NCI-H1694 (cell line): ENCODE results near the gene AKAP6.
"Not testable (repeated sequence)": the region's sequence is repeated elsewhere in the genome, so short reads cannot be mapped to it uniquely, and the experiment has no call there.

Experiments
- DNase-seq: peaks from one replicate; lab custom pipeline; 2025; lab: John Stamatoyannopoulos, UW

AKAP6 gene

GRCh38 chr14:32443890-32444661 lies 115.0 kb downstream of the AKAP6 start:
- DNase-seq, result no peak

DNA sequence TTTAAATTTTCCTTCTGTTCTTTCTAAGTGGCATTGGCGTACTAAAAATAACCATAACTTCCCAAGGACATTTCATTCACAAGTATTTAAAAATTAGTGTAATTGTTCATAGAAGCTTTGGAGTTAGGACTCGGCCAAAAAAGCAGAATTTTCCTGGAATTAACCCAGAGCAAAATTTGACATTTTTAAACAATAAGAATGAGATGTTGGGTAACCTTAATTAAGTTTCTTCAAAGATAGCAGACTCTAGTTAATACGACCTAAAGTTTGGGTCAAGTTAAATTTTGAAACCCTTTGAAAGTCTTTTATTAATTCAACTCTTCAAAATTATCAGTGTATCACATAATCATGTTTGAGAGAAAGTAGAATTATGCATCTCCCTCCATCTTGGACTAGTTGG lies 118.3 kb downstream of the AKAP6 start:
- no peak for DNase-seq

- DNase-seq, result no peak
Observed at GRCh38 chr14:32449648-32450047, 120.5 kb downstream of the AKAP6 start.

GRCh38 chr14:32450919-32451675 lies 122.0 kb downstream of the AKAP6 start:
- DNase-seq, result no peak

DNA sequence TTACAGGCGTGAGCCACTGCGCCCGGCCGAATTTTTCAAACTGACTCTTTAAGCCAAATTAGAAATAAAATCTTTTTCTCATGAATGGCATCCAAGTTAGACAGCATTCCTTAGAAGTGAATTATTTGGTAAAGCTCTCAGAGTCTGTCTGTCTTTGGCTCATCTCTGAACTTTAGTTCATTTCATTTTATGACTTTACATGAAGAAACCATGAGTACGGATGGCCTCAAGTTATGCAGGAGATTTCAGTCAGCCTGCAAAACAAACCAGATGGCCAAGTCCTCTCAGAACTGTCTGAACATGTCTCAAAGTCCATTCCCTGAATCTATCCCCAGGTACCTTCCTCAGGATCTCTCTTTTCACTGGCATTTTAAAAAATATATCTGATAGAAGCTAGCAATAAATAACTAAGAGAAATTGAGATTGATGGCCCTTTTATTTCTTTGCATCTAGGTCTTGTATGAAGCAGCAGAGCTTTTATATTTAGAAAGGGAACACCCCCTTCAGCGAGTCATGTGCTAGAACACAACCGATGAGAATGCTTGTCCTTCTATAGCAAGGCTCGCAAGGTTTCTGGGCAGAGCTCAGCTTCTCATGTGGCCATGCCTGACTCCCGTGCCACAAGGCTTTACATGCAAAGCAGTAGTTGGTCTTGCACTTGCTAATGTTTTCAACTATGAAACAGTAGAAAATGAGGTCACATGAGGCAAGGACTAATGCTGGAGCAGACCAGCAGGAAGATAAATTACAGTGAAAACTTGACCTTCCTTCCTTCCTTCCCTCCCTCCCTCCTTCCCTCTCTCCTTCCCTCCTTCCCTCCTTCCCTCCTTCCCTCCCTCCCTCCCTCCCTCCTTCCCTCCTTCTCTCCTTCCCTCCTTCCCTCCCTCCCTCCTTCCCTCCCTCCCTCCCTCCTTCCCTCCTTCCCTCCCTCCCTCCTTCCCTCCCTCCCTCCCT lies 125.0 kb downstream of the AKAP6 start:
- DNase-seq, result no peak

DNA sequence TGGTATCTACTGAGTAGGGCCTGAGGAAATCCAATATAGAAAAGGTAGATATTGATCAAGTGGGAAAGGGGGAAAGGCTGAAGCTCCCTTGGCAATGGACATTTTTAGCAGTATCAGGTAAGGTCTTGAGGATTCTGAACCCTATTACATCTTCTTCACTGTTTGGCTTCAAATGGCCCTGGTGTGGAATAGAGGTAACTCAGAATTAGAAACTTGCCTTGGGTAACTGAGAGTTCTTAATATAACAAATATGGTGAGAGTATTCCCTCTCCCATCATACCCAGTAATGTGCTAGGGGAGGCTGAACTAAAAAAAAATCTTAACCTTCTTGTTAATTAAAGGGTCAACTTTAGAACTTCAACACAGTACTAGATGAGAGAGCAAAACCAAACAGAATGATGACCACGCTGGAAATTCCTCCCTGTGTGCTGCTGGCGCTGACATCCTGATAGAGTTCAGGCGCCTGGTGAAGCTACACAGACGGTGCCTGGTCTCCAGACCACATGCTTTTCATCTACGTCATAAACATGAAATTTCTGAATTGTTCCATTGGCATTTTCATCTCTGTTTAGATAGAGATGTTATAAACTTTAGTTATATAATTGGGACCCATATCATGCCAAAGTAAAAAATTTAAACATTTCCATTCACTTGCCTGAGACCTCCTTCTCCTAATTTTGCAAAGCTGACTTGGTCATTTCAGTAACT lies 128.3 kb downstream of the AKAP6 start:
- DNase-seq, result no peak

GRCh38 chr14:32458720-32459119 lies 129.6 kb downstream of the AKAP6 start:
- no peak for DNase-seq

GRCh38 chr14:32460267-32460666 lies 131.2 kb downstream of the AKAP6 start:
- no peak for DNase-seq

GRCh38 chr14:32462553-32462952 lies 133.5 kb downstream of the AKAP6 start:
- DNase-seq, result not testable (repeated sequence)

- no peak for DNase-seq
Observed at GRCh38 chr14:32468955-32469354, 139.9 kb downstream of the AKAP6 start.

GRCh38 chr14:32469388-32470160 lies 140.5 kb downstream of the AKAP6 start:
- peak; percentile 44 for DNase-seq

DNA sequence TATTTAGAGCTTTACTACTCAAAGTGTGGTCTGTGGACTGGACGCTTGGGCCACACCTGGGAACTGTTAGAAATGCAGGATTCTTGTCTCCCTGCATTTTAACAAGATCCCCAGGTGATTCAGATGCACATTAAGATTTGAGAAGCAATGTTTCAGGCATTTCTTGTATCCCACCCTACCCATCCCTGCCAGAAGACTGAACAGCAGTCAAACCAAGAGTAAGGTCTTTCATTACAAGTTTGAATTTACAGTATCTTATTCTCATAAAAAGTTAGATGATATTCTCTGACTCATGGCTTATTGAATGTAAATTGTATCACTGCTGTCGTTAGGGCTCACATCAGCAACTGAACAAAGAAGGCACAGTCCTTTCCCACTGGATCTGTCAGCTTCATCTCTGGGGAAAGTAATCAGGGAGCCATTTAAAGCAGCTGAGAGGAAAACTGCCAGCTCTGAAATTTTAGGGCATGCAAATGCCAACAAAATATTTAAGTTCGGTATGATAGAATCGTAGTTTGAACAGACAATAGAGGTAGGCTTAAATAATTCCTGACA lies 141.1 kb downstream of the AKAP6 start:
- no peak for DNase-seq

DNA sequence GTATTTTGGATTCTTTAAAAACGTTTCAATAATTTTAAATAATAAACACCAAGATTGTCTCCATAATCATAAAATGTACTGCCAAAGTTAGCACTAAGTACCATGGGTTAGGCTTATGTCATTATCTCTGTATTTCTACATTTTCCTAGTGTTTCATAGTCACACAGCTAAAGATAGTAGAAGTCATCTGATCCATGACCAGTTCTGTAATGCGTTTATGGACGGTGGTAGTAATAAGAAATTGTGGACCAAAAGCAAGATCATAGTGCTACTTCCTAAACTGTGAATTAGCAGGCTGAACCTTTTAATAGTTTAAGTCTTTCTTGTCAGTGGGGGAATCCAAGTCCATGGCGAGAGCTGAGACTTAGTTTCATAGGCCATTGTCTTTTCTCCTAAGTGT lies 142.1 kb downstream of the AKAP6 start:
- DNase-seq, result no peak

- DNase-seq, result no peak
Observed at GRCh38 chr14:32472076-32472475, 143.0 kb downstream of the AKAP6 start.

DNA sequence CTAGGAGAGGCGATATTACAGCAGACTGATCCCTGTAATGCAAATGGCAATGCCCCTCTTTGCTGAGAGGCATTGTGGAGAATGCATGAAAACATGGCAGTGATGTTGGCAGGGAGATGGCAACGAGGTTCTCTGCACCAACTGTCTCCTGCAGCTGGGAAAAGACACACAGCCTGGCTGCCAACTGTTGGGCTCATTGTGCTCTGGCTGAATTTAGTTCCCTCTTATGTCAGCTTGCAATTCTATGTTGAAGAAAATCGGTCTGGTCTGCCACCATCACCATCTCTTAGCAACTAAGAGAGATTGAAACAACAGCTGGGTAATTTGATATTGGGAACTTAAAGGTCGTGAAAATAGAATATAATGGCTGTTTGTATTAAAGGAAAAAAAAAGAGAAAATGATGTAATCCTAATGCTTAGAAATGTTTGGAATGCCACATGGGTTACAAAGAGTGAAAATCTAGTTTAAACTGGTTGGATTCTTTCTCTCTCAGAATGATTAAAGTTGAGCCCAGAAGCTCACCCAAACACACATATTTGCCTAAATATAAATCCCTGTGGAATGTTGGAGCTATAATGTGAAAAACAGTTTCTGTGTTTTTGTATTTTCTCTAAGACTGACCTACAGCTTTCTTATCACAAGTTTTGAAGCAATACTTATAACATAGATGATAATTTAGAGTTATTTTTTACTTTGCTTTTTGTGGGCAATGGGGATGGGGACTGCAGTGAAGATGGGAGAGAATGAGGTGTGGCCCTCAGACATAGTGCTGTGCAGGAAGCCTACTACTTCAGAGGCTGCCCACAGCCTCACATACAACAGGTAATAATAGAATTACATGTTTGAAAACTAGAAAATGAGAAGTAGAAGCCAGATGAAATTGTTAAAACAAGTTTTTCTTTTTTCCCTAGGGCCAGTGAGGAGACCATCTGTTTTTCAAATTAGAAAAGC lies 143.7 kb downstream of the AKAP6 start:
- DNase-seq, result peak; percentile 89

GRCh38 chr14:32473464-32473855 lies 144.4 kb downstream of the AKAP6 start:
- peak; percentile 10 for DNase-seq

- DNase-seq, result no peak
Observed at GRCh38 chr14:32474478-32475195, 145.5 kb downstream of the AKAP6 start.

- DNase-seq, result no peak
Observed at GRCh38 chr14:32476532-32476931, 147.4 kb downstream of the AKAP6 start.

- DNase-seq, result no peak
Observed at GRCh38 chr14:32477396-32477795, 148.3 kb downstream of the AKAP6 start.
